GM23338 (cell line): ENCODE data around the gene LEKR1. TPM values are rescaled to one million over a fixed set of nuclear protein-coding genes. Genes with fewer than 3 reads are reported as not detected.

Experiments used
- ATAC-seq: fragments of 200-7000 bp; cut with Tn5 transposase; 3 replicates; pipeline ENCODE4 v1.9.1; 2020
- DNase-seq: peaks from one replicate; pipeline ENCODE4 v3.0.0-alpha.2; 2015; ENCODE audit warnings: low spot score
- H2AFZ ChIP-seq: fragments of 200-600 bp; sonication (generic); 2 replicates; pipeline ENCODE4 v1.8.0; 2016; ENCODE audit warnings: antibody characterized with exemption, mild to moderate bottlenecking, moderate library complexity
- H3F3A ChIP-seq: fragments of 200-600 bp; sonication (generic); replicated peaks from 2 replicates; pipeline ENCODE4 v1.8.0; 2017; ENCODE audit warnings: antibody characterized with exemption, mixed run types, low read depth
- H3K27ac ChIP-seq: fragments of 200-600 bp; sonication (generic); 2 replicates; pipeline ENCODE4 v1.6.1; 2016; ENCODE audit warnings: low read depth
- H3K27me3 ChIP-seq: fragments of 200-600 bp; sonication (generic); 2 replicates; pipeline ENCODE4 v1.8.0; 2016; ENCODE audit warnings: mild to moderate bottlenecking, mixed run types, moderate library complexity; ENCODE audit not compliant: insufficient read depth
- H3K36me3 ChIP-seq: fragments of 200-600 bp; sonication (generic); 2 replicates; pipeline ENCODE4 v1.8.0; 2016; ENCODE audit warnings: mild to moderate bottlenecking; ENCODE audit not compliant: insufficient read depth
- H3K4me1 ChIP-seq: fragments of 200-600 bp; sonication (generic); 2 replicates; pipeline ENCODE4 v1.8.0; 2016; ENCODE audit warnings: mild to moderate bottlenecking, moderate library complexity; ENCODE audit not compliant: insufficient read depth
- H3K4me2 ChIP-seq: fragments of 200-600 bp; sonication (generic); 2 replicates; pipeline ENCODE4 v1.7.1; 2017; ENCODE audit warnings: mixed run types
- H3K4me3 ChIP-seq: fragments of 200-600 bp; sonication (generic); 2 replicates; pipeline ENCODE4 v1.6.1; 2016; ENCODE audit warnings: mixed run types
- H3K79me2 ChIP-seq: fragments of 200-600 bp; sonication (generic); replicated peaks from 2 replicates; pipeline ENCODE4 v1.8.0; 2017; ENCODE audit warnings: mild to moderate bottlenecking; ENCODE audit not compliant: insufficient read depth
- H3K9me2 ChIP-seq: fragments of 200-600 bp; sonication (generic); 2 replicates; pipeline ENCODE4 v1.8.0; 2017; ENCODE audit not compliant: insufficient read depth
- H4K20me1 ChIP-seq: fragments of 200-600 bp; sonication (generic); replicated peaks from 2 replicates; pipeline ENCODE4 v1.8.0; 2017; ENCODE audit warnings: mild to moderate bottlenecking; ENCODE audit not compliant: insufficient read depth
- H3K27ac Mint-ChIP-seq: 2 replicates; pipeline ENCODE4 v1.8.0; 2020; ENCODE audit warnings: inconsistent platforms, mild to moderate bottlenecking, moderate library complexity, mixed read lengths
- H3K27me3 Mint-ChIP-seq: 3 replicates; pipeline ENCODE4 v1.8.0; 2022; ENCODE audit warnings: low read depth, mild to moderate bottlenecking, moderate library complexity, mixed read lengths, inconsistent platforms; ENCODE audit not compliant: insufficient read depth, poor library complexity
- H3K36me3 Mint-ChIP-seq: 3 replicates; pipeline ENCODE4 v1.8.0; 2021; ENCODE audit warnings: low read depth, mild to moderate bottlenecking, inconsistent platforms, moderate library complexity, mixed read lengths
- H3K4me1 Mint-ChIP-seq: 3 replicates; pipeline ENCODE4 v1.8.0; 2020; ENCODE audit warnings: mild to moderate bottlenecking, inconsistent platforms, mixed read lengths
- H3K4me3 Mint-ChIP-seq: 3 replicates; pipeline ENCODE4 v1.8.0; 2021; ENCODE audit warnings: moderate library complexity, mild to moderate bottlenecking, inconsistent platforms, mixed read lengths
- H3K9me3 Mint-ChIP-seq: 3 replicates; pipeline ENCODE4 v1.8.0; 2020; ENCODE audit warnings: moderate library complexity, mild to moderate bottlenecking, inconsistent platforms, mixed read lengths
- CREB1 ChIP-seq: fragments of 250-450 bp; sonication (Bioruptor Pico); IDR thresholded peaks from 2 replicates; pipeline ENCODE4 v1.5.0; 2020; ENCODE audit warnings: low read depth, mild to moderate bottlenecking, moderate library complexity
- CTCF ChIP-seq, 2 experiments: fragments of 200-600 bp in 1 of 2; sonication (generic) in 1 of 2; conservative IDR thresholded peaks; 2 replicates each; pipeline versions ENCODE4 v1.5.1 to v1.6.1; 2016 to 2017; ENCODE audit warnings: antibody characterized with exemption in 2 of 2, low read depth in 2 of 2, mild to moderate bottlenecking in 2 of 2, moderate library complexity in 1 of 2
- EZH2phosphoT487 ChIP-seq: fragments of 200-600 bp; sonication (generic); IDR thresholded peaks from one replicate; pipeline ENCODE4 v1.8.1; 2018; ENCODE audit warnings: antibody characterized with exemption; ENCODE audit not compliant: unreplicated experiment
- JUNB ChIP-seq: IDR thresholded peaks from one replicate; pipeline ENCODE4 v1.6.1; 2016; ENCODE audit warnings: antibody characterized with exemption; ENCODE audit not compliant: unreplicated experiment
- NANOG ChIP-seq: IDR thresholded peaks from 2 replicates; pipeline ENCODE4 v1.6.1; 2016; ENCODE audit warnings: antibody characterized with exemption, borderline replicate concordance
- POLR2AphosphoS5 ChIP-seq: IDR thresholded peaks from 2 replicates; pipeline ENCODE4 v1.6.1; 2016; ENCODE audit warnings: antibody characterized with exemption, low read depth
- ZNF114 ChIP-seq: fragments of 250-450 bp; sonication (Bioruptor Pico); IDR thresholded peaks from 2 replicates; pipeline ENCODE4 v1.5.0; 2020; ENCODE audit warnings: mild to moderate bottlenecking, moderate library complexity
- polyA plus RNA-seq: library from polyadenylated mRNA; unstranded; fragments of >200 nt; fragmentation: Nextera tagmentation; extraction: Ambion mirVana; gene quantifications from 2 replicates; pipeline ENCODE4 v1.2.1, GENCODE V29; 2016
- total RNA-seq: library from RNA; depleted of rRNA; stranded (reverse); fragments of >200 nt; shearing (Covaris generic); gene quantifications from 2 replicates; pipeline ENCODE4 v1.2.3, GENCODE V29; 2014
- TF ChIP-seq, protein P1 (sequence below): fragments of 250-450 bp; sonication (Bioruptor Pico); IDR thresholded peaks from 2 replicates; pipeline ENCODE4 v1.5.0; 2020; ENCODE audit warnings: mild to moderate bottlenecking, moderate library complexity

LEKR1 gene
- total and polyA plus RNA-seq, 2 experiments from 2014 or later, result not detected

- no peak overlapping the region for H3K4me3 ChIP-seq
- no peaks in the 10 kb centered on the region for H3F3A ChIP-seq
- H3K27me3 ChIP-seq, result no peaks in the 10 kb centered on the region
- H3K4me3 Mint-ChIP-seq, result no peak overlapping the region
- no peaks in the 10 kb centered on the region for H3K36me3 Mint-ChIP-seq
- TF ChIP-seq EZH2phosphoT487 (no peak), POLR2AphosphoS5 (no peak), CTCF (conservative IDR thresholded peaks at IDR 0.05; ENCODE audit: low read depth in 2 of 2) (no peak), NANOG (no peak), CREB1 (no peak), ZNF114 (CRISPR knock-in tag) (no peak), JUNB (no peak)
- TF ChIP-seq, protein P1, sequence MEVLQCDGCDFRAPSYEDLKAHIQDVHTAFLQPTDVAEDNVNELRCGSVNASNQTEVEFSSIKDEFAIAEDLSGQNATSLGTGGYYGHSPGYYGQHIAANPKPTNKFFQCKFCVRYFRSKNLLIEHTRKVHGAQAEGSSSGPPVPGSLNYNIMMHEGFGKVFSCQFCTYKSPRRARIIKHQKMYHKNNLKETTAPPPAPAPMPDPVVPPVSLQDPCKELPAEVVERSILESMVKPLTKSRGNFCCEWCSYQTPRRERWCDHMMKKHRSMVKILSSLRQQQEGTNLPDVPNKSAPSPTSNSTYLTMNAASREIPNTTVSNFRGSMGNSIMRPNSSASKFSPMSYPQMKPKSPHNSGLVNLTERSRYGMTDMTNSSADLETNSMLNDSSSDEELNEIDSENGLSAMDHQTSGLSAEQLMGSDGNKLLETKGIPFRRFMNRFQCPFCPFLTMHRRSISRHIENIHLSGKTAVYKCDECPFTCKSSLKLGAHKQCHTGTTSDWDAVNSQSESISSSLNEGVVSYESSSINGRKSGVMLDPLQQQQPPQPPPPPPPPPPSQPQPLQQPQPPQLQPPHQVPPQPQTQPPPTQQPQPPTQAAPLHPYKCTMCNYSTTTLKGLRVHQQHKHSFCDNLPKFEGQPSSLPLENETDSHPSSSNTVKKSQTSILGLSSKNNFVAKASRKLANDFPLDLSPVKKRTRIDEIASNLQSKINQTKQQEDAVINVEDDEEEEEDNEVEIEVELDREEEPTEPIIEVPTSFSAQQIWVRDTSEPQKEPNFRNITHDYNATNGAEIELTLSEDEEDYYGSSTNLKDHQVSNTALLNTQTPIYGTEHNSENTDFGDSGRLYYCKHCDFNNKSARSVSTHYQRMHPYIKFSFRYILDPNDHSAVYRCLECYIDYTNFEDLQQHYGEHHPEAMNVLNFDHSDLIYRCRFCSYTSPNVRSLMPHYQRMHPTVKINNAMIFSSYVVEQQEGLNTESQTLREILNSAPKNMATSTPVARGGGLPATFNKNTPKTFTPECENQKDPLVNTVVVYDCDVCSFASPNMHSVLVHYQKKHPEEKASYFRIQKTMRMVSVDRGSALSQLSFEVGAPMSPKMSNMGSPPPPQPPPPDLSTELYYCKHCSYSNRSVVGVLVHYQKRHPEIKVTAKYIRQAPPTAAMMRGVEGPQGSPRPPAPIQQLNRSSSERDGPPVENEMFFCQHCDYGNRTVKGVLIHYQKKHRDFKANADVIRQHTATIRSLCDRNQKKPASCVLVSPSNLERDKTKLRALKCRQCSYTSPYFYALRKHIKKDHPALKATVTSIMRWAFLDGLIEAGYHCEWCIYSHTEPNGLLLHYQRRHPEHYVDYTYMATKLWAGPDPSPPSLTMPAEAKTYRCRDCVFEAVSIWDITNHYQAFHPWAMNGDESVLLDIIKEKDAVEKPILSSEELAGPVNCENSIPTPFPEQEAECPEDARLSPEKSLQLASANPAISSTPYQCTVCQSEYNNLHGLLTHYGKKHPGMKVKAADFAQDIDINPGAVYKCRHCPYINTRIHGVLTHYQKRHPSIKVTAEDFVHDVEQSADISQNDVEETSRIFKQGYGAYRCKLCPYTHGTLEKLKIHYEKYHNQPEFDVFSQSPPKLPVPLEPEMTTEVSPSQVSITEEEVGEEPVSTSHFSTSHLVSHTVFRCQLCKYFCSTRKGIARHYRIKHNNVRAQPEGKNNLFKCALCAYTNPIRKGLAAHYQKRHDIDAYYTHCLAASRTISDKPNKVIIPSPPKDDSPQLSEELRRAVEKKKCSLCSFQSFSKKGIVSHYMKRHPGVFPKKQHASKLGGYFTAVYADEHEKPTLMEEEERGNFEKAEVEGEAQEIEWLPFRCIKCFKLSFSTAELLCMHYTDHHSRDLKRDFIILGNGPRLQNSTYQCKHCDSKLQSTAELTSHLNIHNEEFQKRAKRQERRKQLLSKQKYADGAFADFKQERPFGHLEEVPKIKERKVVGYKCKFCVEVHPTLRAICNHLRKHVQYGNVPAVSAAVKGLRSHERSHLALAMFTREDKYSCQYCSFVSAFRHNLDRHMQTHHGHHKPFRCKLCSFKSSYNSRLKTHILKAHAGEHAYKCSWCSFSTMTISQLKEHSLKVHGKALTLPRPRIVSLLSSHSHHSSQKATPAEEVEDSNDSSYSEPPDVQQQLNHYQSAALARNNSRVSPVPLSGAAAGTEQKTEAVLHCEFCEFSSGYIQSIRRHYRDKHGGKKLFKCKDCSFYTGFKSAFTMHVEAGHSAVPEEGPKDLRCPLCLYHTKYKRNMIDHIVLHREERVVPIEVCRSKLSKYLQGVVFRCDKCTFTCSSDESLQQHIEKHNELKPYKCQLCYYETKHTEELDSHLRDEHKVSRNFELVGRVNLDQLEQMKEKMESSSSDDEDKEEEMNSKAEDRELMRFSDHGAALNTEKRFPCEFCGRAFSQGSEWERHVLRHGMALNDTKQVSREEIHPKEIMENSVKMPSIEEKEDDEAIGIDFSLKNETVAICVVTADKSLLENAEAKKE (CRISPR knock-in tag), result no peak
- no peaks in the 10 kb centered on the region; the same call in 1 of the 2 replicates for H3K9me2 ChIP-seq
- no peak overlapping the region for H3K27ac ChIP-seq
- no peaks in the 10 kb centered on the region for H3K27me3 Mint-ChIP-seq
- no peaks in the 10 kb centered on the region for H3K79me2 ChIP-seq
- H3K4me1 Mint-ChIP-seq, result no peaks in the 10 kb centered on the region; the same call in 2 of the 3 replicates
- ATAC-seq (no peak), DNase-seq (no peak)
- no peaks in the 10 kb centered on the region for H4K20me1 ChIP-seq
- no peaks in the 10 kb centered on the region for H3K9me3 Mint-ChIP-seq
- H2AFZ ChIP-seq, result no peak overlapping the region
- no peak overlapping the region for H3K4me2 ChIP-seq
- H3K27ac Mint-ChIP-seq, result no peak overlapping the region
- H3K36me3 ChIP-seq, result no peaks in the 10 kb centered on the region
- H3K4me1 ChIP-seq, result no peaks in the 10 kb centered on the region
These were observed 204.6 kb downstream of the LEKR1 start for GRCh38 chr3:157030712-157031111.
